Fibroblast of lung (primary cell): ENCODE data around the gene KMT2D. TPM values are rescaled to one million over a fixed set of nuclear protein-coding genes. Genes with fewer than 3 reads are reported as not detected.

Experiments used
- DNase-seq, 2 donors: peaks; one replicate each; pipeline versions ENCODE4 v3.0.0 to v3.0.0-alpha.2; 2010; ENCODE audit warnings: low read depth in 2 of 2
- H2AFZ ChIP-seq: 2 replicates; pipeline ENCODE4 v1.5.1; 2012; ENCODE audit warnings: low read length, control low read depth, inconsistent platforms
- H3K27ac ChIP-seq: 2 replicates; pipeline ENCODE4 v1.5.1; 2011; ENCODE audit warnings: low read length, control low read depth; ENCODE audit not compliant: insufficient read depth
- H3K27me3 ChIP-seq: 2 replicates; pipeline ENCODE4 v1.5.1; 2011; ENCODE audit warnings: mild to moderate bottlenecking, low read length; ENCODE audit not compliant: control insufficient read depth, insufficient read depth
- H3K36me3 ChIP-seq: 2 replicates; pipeline ENCODE4 v1.5.1; 2011; ENCODE audit warnings: low read length; ENCODE audit not compliant: control insufficient read depth, insufficient read depth
- H3K4me1 ChIP-seq: 2 replicates; pipeline ENCODE4 v1.5.1; 2011; ENCODE audit warnings: low read length; ENCODE audit not compliant: control insufficient read depth, insufficient read depth; ENCODE audit errors: extremely low read depth
- H3K4me2 ChIP-seq: 2 replicates; pipeline ENCODE4 v1.5.1; 2011; ENCODE audit warnings: low read length, control low read depth; ENCODE audit not compliant: insufficient read depth; ENCODE audit errors: extremely low read depth
- H3K4me3 ChIP-seq, 4 experiments: fragments of 200-600 bp in 1 of 4; sonication (generic) in 1 of 4; replicated peaks in 1 of 4; 2 replicates each; pipeline ENCODE4 v1.5.1; 2011 to 2016; ENCODE audit warnings: low read length in 4 of 4, low read depth in 3 of 4, mild to moderate bottlenecking in 3 of 4, control low read depth in 2 of 4, inconsistent platforms in 1 of 4, mixed read lengths in 1 of 4; ENCODE audit not compliant: insufficient read depth in 1 of 4; ENCODE audit errors: control extremely low read depth in 1 of 4
- H3K79me2 ChIP-seq: 2 replicates; pipeline ENCODE4 v1.5.1; 2012; ENCODE audit warnings: mild to moderate bottlenecking, low read length, inconsistent platforms; ENCODE audit not compliant: control insufficient read depth, insufficient read depth
- H3K9ac ChIP-seq: 2 replicates; pipeline ENCODE4 v1.5.1; 2011; ENCODE audit warnings: mild to moderate bottlenecking, low read length, control low read depth; ENCODE audit not compliant: insufficient read depth
- H3K9me3 ChIP-seq: 2 replicates; pipeline ENCODE4 v1.5.1; 2012; ENCODE audit warnings: low read depth, low read length; ENCODE audit not compliant: control insufficient read depth, insufficient read depth
- H4K20me1 ChIP-seq: 2 replicates; pipeline ENCODE4 v1.5.1; 2011; ENCODE audit warnings: low read length; ENCODE audit not compliant: control insufficient read depth, insufficient read depth; ENCODE audit errors: extremely low read depth
- EZH2 ChIP-seq: IDR thresholded peaks from 2 replicates; pipeline ENCODE4 v1.5.1; 2012; ENCODE audit warnings: low read length, control low read depth, mild to moderate bottlenecking; ENCODE audit errors: missing control alignments
- polyA plus RNA-seq, 2 donors: library from polyadenylated mRNA; depleted of rRNA in 1 of 2; stranded (reverse) in 1 of 2; unstranded in 1 of 2; fragments of >200 nt; gene quantifications; 2 replicates each; pipeline ENCODE4 v1.2.1, GENCODE V29; 2011 to 2012; ENCODE audit warnings: missing spikeins in 1 of 2
- total RNA-seq: library from RNA; depleted of rRNA; stranded (reverse); fragments of >200 nt; gene quantifications from 2 replicates; pipeline ENCODE4 v1.2.1, GENCODE V29; 2014
- TF ChIP-seq, protein P1 (sequence below), 2 donors: IDR thresholded peaks in 1 of 2; conservative IDR thresholded peaks in 1 of 2; 1 replicate in 1 of 2; 2 replicates in 1 of 2; pipeline ENCODE4 v1.5.1; 2011 to 2012; ENCODE audit warnings: low read length in 2 of 2, control low read depth in 1 of 2, inconsistent platforms in 1 of 2, low read depth in 1 of 2, mild to moderate bottlenecking in 1 of 2

The KMT2D gene
- total and polyA plus RNA-seq, 2 donors (not counting 1 experiment from before 2014, with no cell fraction given) = 7.3 to 33.0 TPM

DNA sequence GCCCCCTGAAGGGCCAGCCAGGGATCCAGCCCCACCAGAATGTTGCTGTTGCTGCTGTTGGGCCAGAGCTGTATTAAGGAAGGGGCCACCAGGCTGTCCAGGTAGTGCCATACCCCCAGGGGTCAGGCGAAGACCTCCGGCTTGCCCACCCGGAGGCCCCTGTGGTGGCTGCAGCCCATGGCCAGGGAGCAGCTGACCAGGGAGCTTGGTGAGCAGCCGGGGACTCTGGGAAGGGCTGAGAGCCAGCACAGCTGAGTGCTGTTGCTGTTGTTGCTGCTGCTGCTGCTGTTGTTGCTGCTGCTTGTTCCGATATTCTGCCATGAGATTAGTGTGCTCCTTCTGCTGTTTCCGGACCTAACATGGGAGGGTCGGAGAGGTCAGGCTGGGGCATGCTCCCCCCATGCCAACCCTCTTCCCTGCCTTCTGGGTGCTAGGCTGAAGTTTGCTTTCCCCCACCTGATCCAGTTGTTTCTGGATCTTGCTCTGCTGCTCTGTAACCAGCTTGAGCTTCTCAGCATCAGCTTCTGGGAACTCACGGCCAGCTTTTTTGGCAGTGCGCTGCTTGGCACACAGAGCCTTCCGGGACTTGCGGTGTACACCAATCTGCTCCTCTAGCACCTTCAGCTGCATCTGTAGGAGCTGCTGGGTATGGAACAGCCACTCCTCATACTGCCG is 26.8 kb downstream of the KMT2D start:
- Histone ChIP-seq H2AFZ (no peak overlapping the region), H3K4me3 (no peak overlapping the region), H3K9me3 (no peaks in the 10 kb centered on the region), H3K4me2 (no peak overlapping the region), H3K9ac (no peak overlapping the region), H3K36me3 (peaks cover 36% of the 10 kb centered on the region), H3K79me2 (no peaks in the 10 kb centered on the region), H3K27me3 (no peaks in the 10 kb centered on the region), H3K4me1 (no peaks in the 10 kb centered on the region), H3K27ac (no peak overlapping the region), H4K20me1 (no peaks in the 10 kb centered on the region)
- DNase-seq = peak in 1 of 2 donors; percentile 16
- TF ChIP-seq EZH2 = no peak
- TF ChIP-seq, protein P1, sequence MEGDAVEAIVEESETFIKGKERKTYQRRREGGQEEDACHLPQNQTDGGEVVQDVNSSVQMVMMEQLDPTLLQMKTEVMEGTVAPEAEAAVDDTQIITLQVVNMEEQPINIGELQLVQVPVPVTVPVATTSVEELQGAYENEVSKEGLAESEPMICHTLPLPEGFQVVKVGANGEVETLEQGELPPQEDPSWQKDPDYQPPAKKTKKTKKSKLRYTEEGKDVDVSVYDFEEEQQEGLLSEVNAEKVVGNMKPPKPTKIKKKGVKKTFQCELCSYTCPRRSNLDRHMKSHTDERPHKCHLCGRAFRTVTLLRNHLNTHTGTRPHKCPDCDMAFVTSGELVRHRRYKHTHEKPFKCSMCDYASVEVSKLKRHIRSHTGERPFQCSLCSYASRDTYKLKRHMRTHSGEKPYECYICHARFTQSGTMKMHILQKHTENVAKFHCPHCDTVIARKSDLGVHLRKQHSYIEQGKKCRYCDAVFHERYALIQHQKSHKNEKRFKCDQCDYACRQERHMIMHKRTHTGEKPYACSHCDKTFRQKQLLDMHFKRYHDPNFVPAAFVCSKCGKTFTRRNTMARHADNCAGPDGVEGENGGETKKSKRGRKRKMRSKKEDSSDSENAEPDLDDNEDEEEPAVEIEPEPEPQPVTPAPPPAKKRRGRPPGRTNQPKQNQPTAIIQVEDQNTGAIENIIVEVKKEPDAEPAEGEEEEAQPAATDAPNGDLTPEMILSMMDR (conservative IDR thresholded peaks at IDR 0.05 in 1 of 2, IDR thresholded peaks at IDR 0.05 in 1 of 2; ENCODE audit: low read depth in 1 of 2, low read length in 2 of 2) = no peak

DNA sequence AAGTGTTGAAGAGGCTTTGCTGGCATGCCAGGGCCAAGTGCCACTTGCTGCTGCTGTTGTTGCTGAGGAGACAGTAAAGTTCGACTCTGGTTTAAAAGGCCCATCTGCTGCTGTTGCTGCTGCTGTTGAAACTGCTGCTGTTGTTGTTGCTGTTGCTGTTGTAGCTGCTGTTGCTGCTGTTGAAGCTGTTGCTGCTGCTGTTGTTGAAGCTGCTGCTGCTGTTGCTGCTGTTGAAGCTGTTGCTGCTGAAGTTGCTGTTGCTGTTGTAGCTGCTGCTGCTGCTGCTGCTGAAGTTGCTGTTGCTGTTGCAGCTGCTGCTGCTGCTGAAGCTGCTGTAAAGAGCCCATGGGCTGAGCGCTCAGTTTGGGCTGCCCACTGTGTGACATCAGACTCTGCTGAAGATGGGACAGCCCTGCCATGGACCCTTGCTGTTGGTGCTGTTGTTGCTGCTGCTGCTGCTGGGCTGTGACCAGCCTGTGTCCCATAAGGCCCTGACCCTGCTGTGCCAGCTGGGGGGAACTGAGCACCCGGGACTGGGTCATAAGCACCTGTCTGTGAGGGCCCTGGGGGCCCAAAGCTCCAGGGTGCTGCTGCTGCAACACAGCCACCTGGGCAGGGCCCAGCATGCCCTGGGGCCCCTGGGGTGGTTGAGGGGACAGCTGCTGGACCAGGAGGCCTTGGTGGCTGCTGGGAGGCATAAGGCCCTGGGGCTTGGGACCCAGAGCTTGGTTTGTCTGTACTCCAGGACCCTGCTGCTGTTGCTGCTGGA is 27.7 kb downstream of the KMT2D start:
- H3K4me1 ChIP-seq = no peaks in the 10 kb centered on the region

DNA sequence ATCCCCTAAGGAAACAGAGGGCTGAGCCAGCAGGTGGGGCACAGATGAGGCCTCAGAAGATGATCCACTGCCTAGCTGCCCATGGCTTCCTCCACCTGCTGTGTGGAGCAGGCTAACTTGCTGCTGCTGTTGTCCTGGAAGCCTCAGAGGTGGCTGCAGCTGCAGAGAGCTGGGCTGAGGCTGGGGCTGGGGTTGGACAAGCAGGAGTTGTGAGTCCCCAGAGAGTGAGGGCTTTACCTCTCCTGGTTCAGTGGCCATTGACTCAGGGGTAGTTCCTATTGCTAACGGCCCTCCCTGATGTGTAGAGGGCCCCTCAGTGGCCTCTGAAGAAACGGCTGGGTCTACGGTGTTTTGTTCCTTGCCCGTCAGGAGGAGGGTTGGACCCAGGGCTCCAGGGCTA is 28.3 kb downstream of the KMT2D start:
- no peaks in the 10 kb centered on the region for H3K4me1 ChIP-seq
- no peak overlapping the region for H3K4me3 ChIP-seq
- H3K4me2 ChIP-seq = no peak overlapping the region
- H3K27me3 ChIP-seq = no peaks in the 10 kb centered on the region
- no peak for DNase-seq
- peaks cover 35% of the 10 kb centered on the region for H3K36me3 ChIP-seq
- no peaks in the 10 kb centered on the region for H3K9me3 ChIP-seq
- H3K79me2 ChIP-seq = no peaks in the 10 kb centered on the region
- no peaks in the 10 kb centered on the region for H4K20me1 ChIP-seq
- H2AFZ ChIP-seq = no peak overlapping the region
- TF ChIP-seq, protein P1 (conservative IDR thresholded peaks at IDR 0.05 in 1 of 2, IDR thresholded peaks at IDR 0.05 in 1 of 2; ENCODE audit: low read depth in 1 of 2, low read length in 2 of 2) = no peak
- no peak overlapping the region for H3K27ac ChIP-seq
- no peak overlapping the region for H3K9ac ChIP-seq

More for the DNA sequence above, 27.7 kb downstream of the KMT2D start:
- DNase-seq = no peak
- no peak overlapping the region for H3K4me3 ChIP-seq
- peaks cover 37% of the 10 kb centered on the region for H3K36me3 ChIP-seq
- H3K79me2 ChIP-seq = no peaks in the 10 kb centered on the region
- no peaks in the 10 kb centered on the region for H4K20me1 ChIP-seq
- H2AFZ ChIP-seq = no peak overlapping the region
- H3K4me2 ChIP-seq = no peak overlapping the region
- no peaks in the 10 kb centered on the region for H3K9me3 ChIP-seq
- no peaks in the 10 kb centered on the region for H3K27me3 ChIP-seq
- no peak overlapping the region for H3K9ac ChIP-seq
- H3K27ac ChIP-seq = no peak overlapping the region
- TF ChIP-seq EZH2 = no peak
- TF ChIP-seq, protein P1 (conservative IDR thresholded peaks at IDR 0.05 in 1 of 2, IDR thresholded peaks at IDR 0.05 in 1 of 2; ENCODE audit: low read depth in 1 of 2, low read length in 2 of 2) = no peak
